Liver (tissue), 9 donors: Measurements from ENCODE around the gene GRIFIN. TPM values are rescaled to one million over a fixed set of nuclear protein-coding genes. Genes with fewer than 3 reads are reported as not detected.

ENCODE experiments used
- DNase-seq: peaks from one replicate; pipeline ENCODE4 v3.0.0-alpha.2; 2017; ENCODE audit warnings: low spot score
- H3K27ac ChIP-seq, 2 donors: one replicate each; pipeline ENCODE4 v1.7.0; 2013; ENCODE audit warnings: inconsistent platforms in 2 of 2, low read length in 2 of 2, control low read depth in 1 of 2, low read depth in 1 of 2, mild to moderate bottlenecking in 1 of 2
- H3K27me3 ChIP-seq, 4 donors: one replicate each; pipeline versions ENCODE4 v1.6.1 to v1.7.0; 2013; ENCODE audit warnings: low read length in 3 of 4, inconsistent platforms in 1 of 4, mild to moderate bottlenecking in 1 of 4, moderate library complexity in 1 of 4; ENCODE audit not compliant: control insufficient read depth in 4 of 4, insufficient read depth in 4 of 4
- H3K36me3 ChIP-seq, 4 donors: one replicate each; pipeline versions ENCODE4 v1.6.1 to v1.7.0; 2013; ENCODE audit warnings: low read length in 3 of 4, mild to moderate bottlenecking in 3 of 4, low read depth in 1 of 4, moderate library complexity in 1 of 4; ENCODE audit not compliant: control insufficient read depth in 4 of 4, insufficient read depth in 3 of 4
- H3K4me1 ChIP-seq, 4 donors: one replicate each; pipeline versions ENCODE4 v1.6.1 to v1.7.0; 2013; ENCODE audit warnings: low read length in 3 of 4, mild to moderate bottlenecking in 3 of 4, moderate library complexity in 1 of 4; ENCODE audit not compliant: control insufficient read depth in 4 of 4, insufficient read depth in 4 of 4
- H3K4me3 ChIP-seq, 3 donors: one replicate each; pipeline versions ENCODE4 v1.6.1 to v1.7.0; 2013; ENCODE audit warnings: low read length in 3 of 3, control low read depth in 1 of 3, low read depth in 1 of 3, mild to moderate bottlenecking in 1 of 3
- H3K9ac ChIP-seq, 2 donors: one replicate each; pipeline ENCODE4 v1.7.0; 2013; ENCODE audit warnings: low read length in 2 of 2, mild to moderate bottlenecking in 2 of 2, moderate library complexity in 2 of 2, control low read depth in 1 of 2, low read depth in 1 of 2
- H3K9me3 ChIP-seq, 4 donors: one replicate each; pipeline versions ENCODE4 v1.6.1 to v1.7.0; 2013; ENCODE audit warnings: low read length in 3 of 4; ENCODE audit not compliant: control insufficient read depth in 4 of 4
- FOXA1 ChIP-seq: IDR thresholded peaks from 2 replicates; pipeline ENCODE4 v1.6.1; 2016; ENCODE audit warnings: antibody characterized with exemption
- FOXA2 ChIP-seq: IDR thresholded peaks from 2 replicates; pipeline ENCODE4 v1.6.1; 2016; ENCODE audit warnings: antibody characterized with exemption
- HNF4A ChIP-seq, 2 donors: conservative IDR thresholded peaks; 2 replicates each; pipeline ENCODE4 v1.6.1; 2016; ENCODE audit warnings: antibody characterized with exemption in 2 of 2, mild to moderate bottlenecking in 2 of 2
- NR2F2 ChIP-seq: IDR thresholded peaks from 2 replicates; pipeline ENCODE4 v1.6.1; 2016; ENCODE audit warnings: antibody characterized with exemption
- RXRA ChIP-seq, 2 donors: IDR thresholded peaks; 2 replicates each; pipeline ENCODE4 v1.6.1; 2017 to 2018; ENCODE audit warnings: antibody characterized with exemption in 2 of 2, mild to moderate bottlenecking in 1 of 2
- TAF1 ChIP-seq: conservative IDR thresholded peaks from 2 replicates; pipeline ENCODE4 v1.6.1; 2016; ENCODE audit warnings: antibody characterized with exemption, mild to moderate bottlenecking
- YY1 ChIP-seq: IDR thresholded peaks from 2 replicates; pipeline ENCODE4 v1.6.1; 2016; ENCODE audit warnings: antibody characterized with exemption, mild to moderate bottlenecking
- WGBS: extraction: QIAGEN DNeasy Blood & Tissue Kit; methylation state at CpG from one replicate; pipeline ENCODE4 v1.1.7; 2013; 5-methylcytosine and 5-hydroxymethylcytosine counted together
- polyA plus RNA-seq, 2 donors: library from polyadenylated mRNA; stranded (reverse) in 1 of 2; unstranded in 1 of 2; fragments of 200-250 nt in 1 of 2; fragments of >200 nt in 1 of 2; fragmentation: Nextera tagmentation in 1 of 2; extraction: Ambion mirVana in 1 of 2; gene quantifications; one replicate each; pipeline versions ENCODE4 v1.2.1 to v1.2.3, GENCODE V29; 2013 to 2015
- total RNA-seq, 2 donors: library from RNA; depleted of rRNA; stranded (reverse); fragments of >200 nt; gene quantifications; one replicate each; pipeline ENCODE4 v1.2.3, GENCODE V29; 2014
- TF ChIP-seq, protein P1 (sequence below): fragments of 150-350 bp; IDR thresholded peaks from 2 replicates; pipeline ENCODE4 v1.5.1; 2017; ENCODE audit warnings: improper control_type of control experiment, low read depth, low read length; ENCODE audit not compliant: missing input control
- TF ChIP-seq, protein P2 (sequence below): IDR thresholded peaks from 2 replicates; pipeline ENCODE4 v1.6.1; 2016; ENCODE audit warnings: antibody characterized with exemption
- TF ChIP-seq, protein P3 (sequence below): IDR thresholded peaks from 2 replicates; pipeline ENCODE4 v1.6.1; 2016; ENCODE audit warnings: antibody characterized with exemption, mild to moderate bottlenecking
- TF ChIP-seq, protein P4 (sequence below): IDR thresholded peaks from 2 replicates; pipeline ENCODE4 v1.6.1; 2016; ENCODE audit warnings: antibody characterized with exemption
- donor health status: healthy.
- donor health status: healthy.
- donor health status: healthy.
- donor health status: healthy.
- donor health status: healthy.

GRIFIN gene
- total and polyA plus RNA-seq, 4 donors, result not detected

DNA sequence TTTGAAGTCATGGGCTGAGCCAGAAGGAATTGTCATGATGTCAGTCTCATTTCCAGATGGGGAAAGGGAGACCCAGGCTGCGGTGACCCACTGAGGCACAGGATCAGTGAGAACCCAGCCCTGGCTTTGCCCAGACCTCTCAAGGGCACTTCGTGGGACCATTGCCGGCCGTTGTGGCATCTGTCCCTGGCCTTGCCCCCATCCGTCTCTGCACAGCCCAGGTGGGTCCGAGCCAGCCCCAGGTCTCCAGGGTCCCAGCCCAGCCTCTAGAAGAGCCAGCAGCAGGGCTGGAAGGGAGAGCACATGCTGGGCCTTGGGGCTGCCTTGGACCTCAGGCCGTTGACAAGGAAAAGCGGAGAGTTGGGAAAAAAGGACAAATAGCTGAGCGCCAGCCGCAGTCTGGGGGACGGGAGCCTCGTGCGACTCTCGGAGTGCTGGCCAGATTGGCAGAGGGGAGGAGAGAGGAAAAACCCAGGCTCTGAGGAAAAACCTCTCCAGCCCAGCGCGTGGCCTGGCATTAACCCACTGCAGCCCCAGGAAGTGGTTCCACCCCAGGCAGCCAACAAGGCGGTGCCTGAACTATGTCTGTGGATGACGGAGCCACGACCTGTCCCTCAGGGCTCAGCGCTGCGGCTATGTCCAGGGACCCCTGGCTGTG is 30.2 kb downstream of the GRIFIN start:
- Histone ChIP-seq H3K27me3 (no peaks in the 10 kb centered on the region), H3K9ac (no peak overlapping the region), H3K4me1 (no peaks in the 10 kb centered on the region), H3K4me3 (no peak overlapping the region), H3K27ac (no peak overlapping the region), H3K36me3 (peaks cover 0 to 5% (median 0%) of the 10 kb centered on the region in 4 donors), H3K9me3 (no peaks in the 10 kb centered on the region)
- WGBS, result 93% methylated on average over 21 of the region's 21 CpGs
- TF ChIP-seq FOXA1, result no peak
- TF ChIP-seq, protein P1, sequence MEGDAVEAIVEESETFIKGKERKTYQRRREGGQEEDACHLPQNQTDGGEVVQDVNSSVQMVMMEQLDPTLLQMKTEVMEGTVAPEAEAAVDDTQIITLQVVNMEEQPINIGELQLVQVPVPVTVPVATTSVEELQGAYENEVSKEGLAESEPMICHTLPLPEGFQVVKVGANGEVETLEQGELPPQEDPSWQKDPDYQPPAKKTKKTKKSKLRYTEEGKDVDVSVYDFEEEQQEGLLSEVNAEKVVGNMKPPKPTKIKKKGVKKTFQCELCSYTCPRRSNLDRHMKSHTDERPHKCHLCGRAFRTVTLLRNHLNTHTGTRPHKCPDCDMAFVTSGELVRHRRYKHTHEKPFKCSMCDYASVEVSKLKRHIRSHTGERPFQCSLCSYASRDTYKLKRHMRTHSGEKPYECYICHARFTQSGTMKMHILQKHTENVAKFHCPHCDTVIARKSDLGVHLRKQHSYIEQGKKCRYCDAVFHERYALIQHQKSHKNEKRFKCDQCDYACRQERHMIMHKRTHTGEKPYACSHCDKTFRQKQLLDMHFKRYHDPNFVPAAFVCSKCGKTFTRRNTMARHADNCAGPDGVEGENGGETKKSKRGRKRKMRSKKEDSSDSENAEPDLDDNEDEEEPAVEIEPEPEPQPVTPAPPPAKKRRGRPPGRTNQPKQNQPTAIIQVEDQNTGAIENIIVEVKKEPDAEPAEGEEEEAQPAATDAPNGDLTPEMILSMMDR, result no peak
- TF ChIP-seq, protein P2, sequence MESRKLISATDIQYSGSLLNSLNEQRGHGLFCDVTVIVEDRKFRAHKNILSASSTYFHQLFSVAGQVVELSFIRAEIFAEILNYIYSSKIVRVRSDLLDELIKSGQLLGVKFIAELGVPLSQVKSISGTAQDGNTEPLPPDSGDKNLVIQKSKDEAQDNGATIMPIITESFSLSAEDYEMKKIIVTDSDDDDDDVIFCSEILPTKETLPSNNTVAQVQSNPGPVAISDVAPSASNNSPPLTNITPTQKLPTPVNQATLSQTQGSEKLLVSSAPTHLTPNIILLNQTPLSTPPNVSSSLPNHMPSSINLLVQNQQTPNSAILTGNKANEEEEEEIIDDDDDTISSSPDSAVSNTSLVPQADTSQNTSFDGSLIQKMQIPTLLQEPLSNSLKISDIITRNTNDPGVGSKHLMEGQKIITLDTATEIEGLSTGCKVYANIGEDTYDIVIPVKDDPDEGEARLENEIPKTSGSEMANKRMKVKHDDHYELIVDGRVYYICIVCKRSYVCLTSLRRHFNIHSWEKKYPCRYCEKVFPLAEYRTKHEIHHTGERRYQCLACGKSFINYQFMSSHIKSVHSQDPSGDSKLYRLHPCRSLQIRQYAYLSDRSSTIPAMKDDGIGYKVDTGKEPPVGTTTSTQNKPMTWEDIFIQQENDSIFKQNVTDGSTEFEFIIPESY, result no peak
- TF ChIP-seq TAF1, result no peak
- no peak for TF ChIP-seq NR2F2
- TF ChIP-seq RXRA (IDR thresholded peaks at IDR 0.05), result no peak
- no peak for TF ChIP-seq FOXA2
- TF ChIP-seq, protein P3, sequence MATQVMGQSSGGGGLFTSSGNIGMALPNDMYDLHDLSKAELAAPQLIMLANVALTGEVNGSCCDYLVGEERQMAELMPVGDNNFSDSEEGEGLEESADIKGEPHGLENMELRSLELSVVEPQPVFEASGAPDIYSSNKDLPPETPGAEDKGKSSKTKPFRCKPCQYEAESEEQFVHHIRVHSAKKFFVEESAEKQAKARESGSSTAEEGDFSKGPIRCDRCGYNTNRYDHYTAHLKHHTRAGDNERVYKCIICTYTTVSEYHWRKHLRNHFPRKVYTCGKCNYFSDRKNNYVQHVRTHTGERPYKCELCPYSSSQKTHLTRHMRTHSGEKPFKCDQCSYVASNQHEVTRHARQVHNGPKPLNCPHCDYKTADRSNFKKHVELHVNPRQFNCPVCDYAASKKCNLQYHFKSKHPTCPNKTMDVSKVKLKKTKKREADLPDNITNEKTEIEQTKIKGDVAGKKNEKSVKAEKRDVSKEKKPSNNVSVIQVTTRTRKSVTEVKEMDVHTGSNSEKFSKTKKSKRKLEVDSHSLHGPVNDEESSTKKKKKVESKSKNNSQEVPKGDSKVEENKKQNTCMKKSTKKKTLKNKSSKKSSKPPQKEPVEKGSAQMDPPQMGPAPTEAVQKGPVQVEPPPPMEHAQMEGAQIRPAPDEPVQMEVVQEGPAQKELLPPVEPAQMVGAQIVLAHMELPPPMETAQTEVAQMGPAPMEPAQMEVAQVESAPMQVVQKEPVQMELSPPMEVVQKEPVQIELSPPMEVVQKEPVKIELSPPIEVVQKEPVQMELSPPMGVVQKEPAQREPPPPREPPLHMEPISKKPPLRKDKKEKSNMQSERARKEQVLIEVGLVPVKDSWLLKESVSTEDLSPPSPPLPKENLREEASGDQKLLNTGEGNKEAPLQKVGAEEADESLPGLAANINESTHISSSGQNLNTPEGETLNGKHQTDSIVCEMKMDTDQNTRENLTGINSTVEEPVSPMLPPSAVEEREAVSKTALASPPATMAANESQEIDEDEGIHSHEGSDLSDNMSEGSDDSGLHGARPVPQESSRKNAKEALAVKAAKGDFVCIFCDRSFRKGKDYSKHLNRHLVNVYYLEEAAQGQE, result no peak
- TF ChIP-seq, protein P4, sequence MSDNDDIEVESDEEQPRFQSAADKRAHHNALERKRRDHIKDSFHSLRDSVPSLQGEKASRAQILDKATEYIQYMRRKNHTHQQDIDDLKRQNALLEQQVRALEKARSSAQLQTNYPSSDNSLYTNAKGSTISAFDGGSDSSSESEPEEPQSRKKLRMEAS, result no peak
- no peak for DNase-seq

DNA sequence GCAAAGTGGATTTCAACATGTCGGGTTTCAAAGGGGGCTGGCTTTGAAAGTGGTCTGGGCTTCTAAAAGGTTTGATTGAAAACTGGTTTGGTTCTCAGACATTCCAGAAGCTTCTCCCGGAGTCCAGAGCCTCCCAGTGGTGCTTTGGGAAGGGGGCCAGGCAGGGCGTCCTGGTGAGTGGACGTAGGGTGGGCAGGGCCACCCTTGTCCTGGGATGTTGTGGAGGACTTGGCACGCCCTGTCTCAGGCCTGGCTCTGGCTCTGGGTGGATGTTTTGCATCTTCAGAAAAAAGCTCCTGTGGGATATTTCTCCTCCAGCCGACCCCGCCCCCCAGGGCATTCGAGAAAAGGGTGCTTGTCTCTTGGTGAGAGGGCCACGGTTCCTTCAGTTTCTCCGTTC is 31.2 kb downstream of the GRIFIN start:
- Histone ChIP-seq H3K27me3 (no peaks in the 10 kb centered on the region), H3K4me1 (no peaks in the 10 kb centered on the region), H3K4me3 (no peak overlapping the region), H3K9me3 (no peaks in the 10 kb centered on the region), H3K27ac (no peak overlapping the region), H3K36me3 (peaks cover 0 to 5% (median 0%) of the 10 kb centered on the region in 4 donors), H3K9ac (no peak overlapping the region)
- 89% methylated on average over 10 of the region's 10 CpGs for WGBS
- DNase-seq, result no peak
- TF ChIP-seq TAF1 (no peak), RXRA (IDR thresholded peaks at IDR 0.05) (no peak), HNF4A (conservative IDR thresholded peaks at IDR 0.05) (no peak), YY1 (no peak)
- TF ChIP-seq, protein P1, result no peak
- TF ChIP-seq, protein P4, result no peak
